ENCODE measurements around the gene CTSE.
A peak's percentile ranks its signal among the peaks of the same experiment; 100 is the strongest.

CTSE gene

GRCh38 chr1:205981257-205981656 is 42.4 kb downstream of the CTSE start:
- no peak for TF ChIP-seq CTCF (IDR thresholded peaks at IDR 0.05; ENCODE audit: low read depth, low read length)
- no peak for DNase-seq (ENCODE audit: low read depth, low spot score)
- no peak overlapping the region for H3K4me3 ChIP-seq (ENCODE audit: low read depth, low read length)
- in situ Hi-C loops (cut with HindIII; ENCODE audit: low sequenced_read_pairs), result no loop called here

- H3K4me3 ChIP-seq (ENCODE audit: low read depth, low read length), result no peak overlapping the region
- in situ Hi-C loops (cut with HindIII; ENCODE audit: low sequenced_read_pairs), result no loop called here
- TF ChIP-seq CTCF (IDR thresholded peaks at IDR 0.05; ENCODE audit: low read depth, low read length), result no peak
- DNase-seq (ENCODE audit: low read depth, low spot score), result no peak
Observed at GRCh38 chr1:205980237-205980870, 43.3 kb downstream of the CTSE start.

- no peak overlapping the region for H3K4me3 ChIP-seq (ENCODE audit: low read depth, low read length)
- DNase-seq (ENCODE audit: low read depth, low spot score), result no peak
- TF ChIP-seq CTCF (IDR thresholded peaks at IDR 0.05; ENCODE audit: low read depth, low read length), result no peak
- in situ Hi-C loops (cut with HindIII; ENCODE audit: low sequenced_read_pairs), result no loop called here
Observed at GRCh38 chr1:205979301-205979700, 44.4 kb downstream of the CTSE start.

- no peak for TF ChIP-seq CTCF (IDR thresholded peaks at IDR 0.05; ENCODE audit: low read depth, low read length)
- no peak for DNase-seq (ENCODE audit: low read depth, low spot score)
- in situ Hi-C loops (cut with HindIII; ENCODE audit: low sequenced_read_pairs), result no loop called here
Observed at GRCh38 chr1:205978676-205979075, 45.0 kb downstream of the CTSE start.

GRCh38 chr1:205977402-205978014 is 46.2 kb downstream of the CTSE start:
- H3K4me3 ChIP-seq (ENCODE audit: low read depth, low read length), result no peak overlapping the region
- peak; percentile 92 for TF ChIP-seq CTCF (IDR thresholded peaks at IDR 0.05; ENCODE audit: low read depth, low read length)
- DNase-seq (ENCODE audit: low read depth, low spot score), result peak; percentile 77
- in situ Hi-C loops (cut with HindIII; ENCODE audit: low sequenced_read_pairs), result no loop called here

More at GRCh38 chr1:205978676-205979075, 45.0 kb downstream of the CTSE start:
- H3K4me3 ChIP-seq (ENCODE audit: low read depth, low read length), result no peak overlapping the region

GRCh38 chr1:205976708-205977401 is 46.8 kb downstream of the CTSE start:
- H3K4me3 ChIP-seq (ENCODE audit: low read depth, low read length), result no peak overlapping the region
- in situ Hi-C loops (cut with HindIII; ENCODE audit: low sequenced_read_pairs), result no loop called here
- TF ChIP-seq CTCF (IDR thresholded peaks at IDR 0.05; ENCODE audit: low read depth, low read length), result no peak
- peak; percentile 30 for DNase-seq (ENCODE audit: low read depth, low spot score)

All from astrocyte of the spinal cord (primary cell).